KOPT-K1 (cell line): Measurements from ENCODE around the gene ARL15.

ENCODE experiments used
- H3K27ac ChIP-seq: fragments of 200-600 bp; sonication (generic); 2 replicates; pipeline ENCODE4 v1.5.1; 2016; ENCODE audit warnings: antibody characterized with exemption, mild to moderate bottlenecking, low read depth, low read length; ENCODE audit not compliant: poor library complexity, severe bottlenecking
- H3K36me3 ChIP-seq: fragments of 200-600 bp; sonication (generic); 2 replicates; pipeline ENCODE4 v1.5.1; 2017; ENCODE audit warnings: antibody characterized with exemption, mild to moderate bottlenecking, low read length, moderate library complexity; ENCODE audit not compliant: insufficient read depth
- H3K9me3 ChIP-seq: fragments of 200-600 bp; sonication (generic); 2 replicates; pipeline ENCODE4 v1.5.1; 2017; ENCODE audit warnings: antibody characterized with exemption, low read length, mild to moderate bottlenecking; ENCODE audit not compliant: insufficient read depth, poor library complexity, severe bottlenecking

The ARL15 gene

GRCh38 chr5:54194318-54194717, 116.1 kb downstream of the ARL15 start:
- H3K27ac ChIP-seq: no peak overlapping the region

GRCh38 chr5:54187694-54188093, 122.7 kb downstream of the ARL15 start:
- Histone ChIP-seq H3K36me3 (no peaks in the 10 kb centered on the region), H3K27ac (no peak overlapping the region), H3K9me3 (no peaks in the 10 kb centered on the region)

More at GRCh38 chr5:54194318-54194717, 116.1 kb downstream of the ARL15 start:
- no peaks in the 10 kb centered on the region for H3K36me3 ChIP-seq
- no peaks in the 10 kb centered on the region for H3K9me3 ChIP-seq

- Histone ChIP-seq H3K36me3 (no peaks in the 10 kb centered on the region), H3K27ac (no peak overlapping the region), H3K9me3 (no peaks in the 10 kb centered on the region)
Observed at GRCh38 chr5:54186912-54187445, 123.4 kb downstream of the ARL15 start.

GRCh38 chr5:54186108-54186507, 124.3 kb downstream of the ARL15 start:
- Histone ChIP-seq H3K36me3 (no peaks in the 10 kb centered on the region), H3K27ac (no peak overlapping the region)

GRCh38 chr5:54184806-54185205, 125.6 kb downstream of the ARL15 start:
- H3K36me3 ChIP-seq: no peaks in the 10 kb centered on the region

More at GRCh38 chr5:54186108-54186507, 124.3 kb downstream of the ARL15 start:
- H3K9me3 ChIP-seq: no peaks in the 10 kb centered on the region

GRCh38 chr5:54180630-54181031, 129.7 kb downstream of the ARL15 start:
- Histone ChIP-seq H3K27ac (no peak overlapping the region), H3K36me3 (no peaks in the 10 kb centered on the region), H3K9me3 (no peaks in the 10 kb centered on the region)

More at GRCh38 chr5:54184806-54185205, 125.6 kb downstream of the ARL15 start:
- H3K27ac ChIP-seq: no peak overlapping the region
- no peaks in the 10 kb centered on the region for H3K9me3 ChIP-seq

GRCh38 chr5:54178991-54179390, 131.4 kb downstream of the ARL15 start:
- H3K27ac ChIP-seq: no peak overlapping the region
- H3K36me3 ChIP-seq: no peaks in the 10 kb centered on the region
- no peaks in the 10 kb centered on the region for H3K9me3 ChIP-seq

GRCh38 chr5:54178207-54178606, 132.2 kb downstream of the ARL15 start:
- H3K36me3 ChIP-seq: no peaks in the 10 kb centered on the region
- H3K9me3 ChIP-seq: no peaks in the 10 kb centered on the region
- no peak overlapping the region for H3K27ac ChIP-seq

GRCh38 chr5:54177058-54177457, 133.3 kb downstream of the ARL15 start:
- no peak overlapping the region for H3K27ac ChIP-seq
- no peaks in the 10 kb centered on the region for H3K36me3 ChIP-seq
- H3K9me3 ChIP-seq: no peaks in the 10 kb centered on the region

- Histone ChIP-seq H3K27ac (no peak overlapping the region), H3K36me3 (no peaks in the 10 kb centered on the region), H3K9me3 (no peaks in the 10 kb centered on the region)
Observed at GRCh38 chr5:54176066-54176830, 134.1 kb downstream of the ARL15 start.

GRCh38 chr5:54173251-54173650, 137.1 kb downstream of the ARL15 start:
- no peaks in the 10 kb centered on the region for H3K36me3 ChIP-seq
- H3K9me3 ChIP-seq: no peaks in the 10 kb centered on the region
- H3K27ac ChIP-seq: no peak overlapping the region

- Histone ChIP-seq H3K27ac (no peak overlapping the region), H3K36me3 (no peaks in the 10 kb centered on the region), H3K9me3 (no peaks in the 10 kb centered on the region)
Observed at GRCh38 chr5:54171645-54172384, 138.6 kb downstream of the ARL15 start.

GRCh38 chr5:54165687-54166086, 144.7 kb downstream of the ARL15 start:
- no peaks in the 10 kb centered on the region for H3K9me3 ChIP-seq
- H3K27ac ChIP-seq: no peak overlapping the region
- no peaks in the 10 kb centered on the region for H3K36me3 ChIP-seq

GRCh38 chr5:54162184-54162583, 148.2 kb downstream of the ARL15 start:
- no peaks in the 10 kb centered on the region for H3K9me3 ChIP-seq
- no peaks in the 10 kb centered on the region for H3K36me3 ChIP-seq
- H3K27ac ChIP-seq: no peak overlapping the region

GRCh38 chr5:54160329-54160728, 150.0 kb downstream of the ARL15 start:
- no peaks in the 10 kb centered on the region for H3K36me3 ChIP-seq
- no peak overlapping the region for H3K27ac ChIP-seq
- H3K9me3 ChIP-seq: no peaks in the 10 kb centered on the region
